Measurements from ENCODE around the gene NIT1.

NIT1 gene

DNA sequence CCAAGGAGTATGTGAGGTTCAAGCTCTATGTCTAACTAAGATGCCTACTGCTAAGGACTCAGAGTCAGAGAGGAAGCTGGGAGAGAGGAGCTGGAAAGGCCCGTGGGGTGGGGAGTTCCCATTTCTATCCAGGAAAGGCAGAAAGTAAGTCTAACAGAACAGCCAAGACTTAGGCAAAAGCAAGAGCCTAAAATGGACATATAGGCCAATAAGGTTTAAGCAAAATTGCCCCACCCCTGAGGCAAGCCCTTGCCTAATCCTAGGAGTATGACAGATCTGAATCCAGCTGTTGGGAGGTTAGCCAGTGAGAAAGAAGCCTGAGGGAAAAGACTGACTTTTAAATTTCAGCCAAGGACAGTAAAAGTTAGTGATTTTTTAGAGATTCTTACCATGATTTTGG lies 21.4 kb upstream of the NIT1 start:
- TF ChIP-seq, protein P1, sequence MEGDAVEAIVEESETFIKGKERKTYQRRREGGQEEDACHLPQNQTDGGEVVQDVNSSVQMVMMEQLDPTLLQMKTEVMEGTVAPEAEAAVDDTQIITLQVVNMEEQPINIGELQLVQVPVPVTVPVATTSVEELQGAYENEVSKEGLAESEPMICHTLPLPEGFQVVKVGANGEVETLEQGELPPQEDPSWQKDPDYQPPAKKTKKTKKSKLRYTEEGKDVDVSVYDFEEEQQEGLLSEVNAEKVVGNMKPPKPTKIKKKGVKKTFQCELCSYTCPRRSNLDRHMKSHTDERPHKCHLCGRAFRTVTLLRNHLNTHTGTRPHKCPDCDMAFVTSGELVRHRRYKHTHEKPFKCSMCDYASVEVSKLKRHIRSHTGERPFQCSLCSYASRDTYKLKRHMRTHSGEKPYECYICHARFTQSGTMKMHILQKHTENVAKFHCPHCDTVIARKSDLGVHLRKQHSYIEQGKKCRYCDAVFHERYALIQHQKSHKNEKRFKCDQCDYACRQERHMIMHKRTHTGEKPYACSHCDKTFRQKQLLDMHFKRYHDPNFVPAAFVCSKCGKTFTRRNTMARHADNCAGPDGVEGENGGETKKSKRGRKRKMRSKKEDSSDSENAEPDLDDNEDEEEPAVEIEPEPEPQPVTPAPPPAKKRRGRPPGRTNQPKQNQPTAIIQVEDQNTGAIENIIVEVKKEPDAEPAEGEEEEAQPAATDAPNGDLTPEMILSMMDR (IDR thresholded peaks at IDR 0.05) = no peak
- peaks cover 0 to 18% (median 15%) of the 10 kb centered on the region in 4 donors for H3K4me1 ChIP-seq
- intact Hi-C loops (cut with DNase I; ENCODE audit: low total_unique reads) = loop anchor here (10.0 kb wide), 1 partner anchor 102 kb away; no protein-coding TSS in a partner anchor
- H3K27me3 ChIP-seq = no peaks in the 10 kb centered on the region
- DNase-seq = peak in 1 of 2 donors; percentile 77
- H3K36me3 ChIP-seq = peaks cover 6 to 21% (median 6%) of the 10 kb centered on the region in 3 donors
- H3K9me3 ChIP-seq = no peaks in the 10 kb centered on the region
- H3K27ac ChIP-seq = no peak overlapping the region
- no peak overlapping the region for H3K4me3 ChIP-seq

DNA sequence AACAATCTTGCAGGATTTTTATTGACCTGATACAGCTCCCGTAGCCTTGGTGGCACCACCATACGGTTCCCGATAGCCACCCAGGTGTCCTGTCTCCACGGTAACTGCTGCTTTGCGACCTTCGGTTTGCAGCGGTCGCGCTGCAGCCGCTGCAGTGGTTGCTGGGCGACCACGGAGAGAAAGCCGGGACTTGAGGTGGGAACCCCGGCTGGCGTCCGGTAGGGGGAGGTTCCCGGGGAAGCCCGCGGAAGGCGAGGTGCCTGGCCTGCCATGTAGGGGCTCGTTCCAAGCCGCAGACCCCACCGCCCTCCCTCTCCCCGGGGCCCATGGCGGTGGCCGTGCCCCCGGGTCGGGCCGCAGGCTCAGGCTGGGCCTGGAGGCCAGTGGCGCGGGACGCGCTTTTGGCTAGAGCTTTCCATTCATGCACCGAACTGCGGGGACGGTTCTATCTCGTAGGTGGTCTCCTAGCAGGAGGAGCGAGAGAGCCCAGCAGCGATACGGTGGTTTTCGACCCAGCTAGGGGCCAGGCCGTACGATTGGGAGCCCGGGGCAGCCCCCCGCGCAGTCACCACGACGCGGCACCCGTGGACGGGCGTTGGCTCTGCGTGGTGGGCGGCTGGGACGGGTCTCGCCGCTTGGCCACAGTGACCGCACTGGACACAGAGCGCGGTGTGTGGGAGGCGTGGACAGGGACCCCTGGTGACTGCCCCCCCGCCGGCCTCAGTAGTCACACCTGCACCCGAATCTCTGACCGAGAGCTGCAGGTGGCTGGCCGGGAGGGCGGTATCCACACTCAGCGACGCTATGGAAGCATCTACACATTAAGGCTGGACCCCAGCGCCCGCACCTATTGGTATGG lies 19.5 kb upstream of the NIT1 start, which contains the start of gene KLHDC9:
KLHDC9 (plus strand) TSS at position 152 of the 859 bp plus-strand sequence; CDS start at position 327, 175 bp downstream.
- DNase-seq = peak; percentile 68 to 83
- H3K27ac ChIP-seq = peak within 1 kb of the TSS; percentile 66 to 72
- H3K36me3 ChIP-seq = peaks cover 9 to 37% (median 16%) of the 10 kb centered on the region in 3 donors
- TF ChIP-seq, protein P1 (IDR thresholded peaks at IDR 0.05) = no peak
- no peaks in the 10 kb centered on the region for H3K9me3 ChIP-seq
- peak within 1 kb of the TSS; percentile 63 to 76 for H3K4me3 ChIP-seq
- intact Hi-C loops (cut with DNase I; ENCODE audit: low total_unique reads) = loop anchor here (10.0 kb wide), 1 partner anchor 104 kb away; no protein-coding TSS in a partner anchor
- peaks cover 0 to 18% (median 15%) of the 10 kb centered on the region in 4 donors for H3K4me1 ChIP-seq
- no peaks in the 10 kb centered on the region for H3K27me3 ChIP-seq

DNA sequence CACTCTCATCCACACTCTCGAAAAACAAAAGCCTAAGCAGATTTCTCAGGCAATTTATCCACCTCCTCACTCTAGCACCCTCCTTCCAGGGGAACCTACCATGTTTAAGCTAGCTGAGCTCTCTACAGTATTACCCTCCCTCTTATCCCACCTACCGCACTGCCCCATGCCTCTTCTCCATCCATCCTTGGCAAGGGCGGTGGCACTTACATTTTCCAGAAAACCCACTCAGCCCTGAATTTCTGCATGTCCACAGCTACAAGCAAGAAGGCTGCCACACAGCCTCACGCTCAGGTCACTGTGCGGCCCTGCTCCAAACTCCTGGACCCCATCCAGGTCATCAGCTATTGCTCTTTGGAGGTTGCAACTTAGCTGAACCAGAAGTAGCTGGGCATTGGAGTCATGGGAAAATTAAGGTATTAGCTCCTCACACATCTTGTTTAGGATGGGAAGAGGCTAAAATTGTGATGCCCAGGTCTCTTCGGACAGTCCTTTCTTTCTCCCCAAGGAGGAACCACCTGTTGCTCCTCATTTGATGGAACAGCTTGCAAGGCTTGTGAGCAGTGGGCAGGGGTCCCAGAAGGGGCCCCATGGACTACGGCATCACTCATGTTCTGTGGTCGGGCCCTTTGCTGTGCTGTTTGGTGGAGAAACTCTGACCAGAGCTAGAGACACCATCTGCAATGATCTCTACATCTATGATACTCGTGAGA lies 18.7 kb upstream of the NIT1 start:
- H3K27me3 ChIP-seq = no peaks in the 10 kb centered on the region
- H3K4me1 ChIP-seq = peaks cover 0 to 18% (median 15%) of the 10 kb centered on the region in 4 donors
- H3K4me3 ChIP-seq = peak overlapping the region; percentile 63 to 76
- no peaks in the 10 kb centered on the region for H3K9me3 ChIP-seq
- intact Hi-C loops (cut with DNase I; ENCODE audit: low total_unique reads) = loop anchor here (10.0 kb wide), 1 partner anchor 104 kb away; no protein-coding TSS in a partner anchor
- peaks cover 9 to 37% (median 16%) of the 10 kb centered on the region in 3 donors for H3K36me3 ChIP-seq
- TF ChIP-seq, protein P1 (IDR thresholded peaks at IDR 0.05) = no peak
- peak overlapping the region; percentile 66 to 72 for H3K27ac ChIP-seq
- DNase-seq = no peak

DNA sequence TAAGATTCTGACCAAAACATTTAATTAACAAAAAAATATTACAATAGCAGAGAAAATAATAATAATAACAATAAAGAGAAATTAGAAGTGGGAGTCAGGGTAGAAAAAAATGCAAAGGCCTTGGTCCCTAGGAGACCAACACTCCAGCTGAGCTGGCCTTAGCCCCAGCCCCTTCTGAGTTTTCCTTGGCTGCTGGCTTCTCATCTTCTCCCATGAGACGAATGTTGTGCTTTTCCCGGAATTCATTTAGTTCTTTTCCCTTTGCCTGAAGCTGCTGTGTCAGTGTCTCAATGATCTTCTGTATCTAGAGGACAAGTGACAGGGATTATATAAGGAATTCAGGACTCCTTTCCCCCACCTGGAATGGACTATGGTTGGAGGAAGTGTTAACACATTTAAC lies 17.3 kb upstream of the NIT1 start:
- peak in 1 of 2 donors; percentile 19 for DNase-seq
- intact Hi-C loops (cut with DNase I; ENCODE audit: low total_unique reads) = no loop called here
- Histone ChIP-seq H3K27me3 (no peaks in the 10 kb centered on the region), H3K4me1 (peaks cover 0 to 18% (median 15%) of the 10 kb centered on the region in 4 donors), H3K27ac (no peak overlapping the region), H3K36me3 (peaks cover 9 to 37% (median 16%) of the 10 kb centered on the region in 3 donors), H3K4me3 (no peak overlapping the region), H3K9me3 (no peaks in the 10 kb centered on the region)
- TF ChIP-seq, protein P1 (IDR thresholded peaks at IDR 0.05) = no peak

DNA sequence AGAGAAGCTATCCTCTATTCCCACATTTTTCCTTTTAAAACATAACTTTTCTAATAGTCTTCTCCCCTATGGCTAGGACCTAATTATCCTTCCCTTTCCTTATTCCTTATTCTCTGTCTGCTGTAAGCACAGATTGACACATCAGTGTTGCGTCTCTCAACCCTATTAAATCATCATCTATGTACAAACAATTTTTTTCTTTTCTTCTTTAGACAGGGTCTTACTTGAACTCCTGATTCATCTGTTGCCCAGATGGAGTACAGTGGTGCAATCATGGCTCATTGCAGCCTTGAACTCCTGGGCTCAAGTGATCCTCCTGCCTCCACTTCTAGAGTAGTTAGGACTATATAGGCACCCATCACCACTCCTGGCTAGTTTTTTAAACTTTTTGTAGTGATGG lies 11.5 kb upstream of the NIT1 start:
- no peaks in the 10 kb centered on the region for H3K4me1 ChIP-seq
- TF ChIP-seq, protein P1 (IDR thresholded peaks at IDR 0.05) = no peak
- no peak overlapping the region for H3K4me3 ChIP-seq
- H3K27ac ChIP-seq = no peak overlapping the region
- intact Hi-C loops (cut with DNase I; ENCODE audit: low total_unique reads) = no loop called here
- H3K36me3 ChIP-seq = peaks cover 4 to 17% (median 11%) of the 10 kb centered on the region in 3 donors
- H3K27me3 ChIP-seq = no peaks in the 10 kb centered on the region
- H3K9me3 ChIP-seq = no peaks in the 10 kb centered on the region
- DNase-seq = no peak
